GM10847 (cell line): ENCODE data around the gene EPB41L5.

Experiments
- POLR2A ChIP-seq: IDR thresholded peaks from 2 replicates; pipeline ENCODE4 v1.6.1; 2011; ENCODE audit not compliant: insufficient read length; ENCODE audit errors: extremely low read depth

EPB41L5 gene

DNA sequence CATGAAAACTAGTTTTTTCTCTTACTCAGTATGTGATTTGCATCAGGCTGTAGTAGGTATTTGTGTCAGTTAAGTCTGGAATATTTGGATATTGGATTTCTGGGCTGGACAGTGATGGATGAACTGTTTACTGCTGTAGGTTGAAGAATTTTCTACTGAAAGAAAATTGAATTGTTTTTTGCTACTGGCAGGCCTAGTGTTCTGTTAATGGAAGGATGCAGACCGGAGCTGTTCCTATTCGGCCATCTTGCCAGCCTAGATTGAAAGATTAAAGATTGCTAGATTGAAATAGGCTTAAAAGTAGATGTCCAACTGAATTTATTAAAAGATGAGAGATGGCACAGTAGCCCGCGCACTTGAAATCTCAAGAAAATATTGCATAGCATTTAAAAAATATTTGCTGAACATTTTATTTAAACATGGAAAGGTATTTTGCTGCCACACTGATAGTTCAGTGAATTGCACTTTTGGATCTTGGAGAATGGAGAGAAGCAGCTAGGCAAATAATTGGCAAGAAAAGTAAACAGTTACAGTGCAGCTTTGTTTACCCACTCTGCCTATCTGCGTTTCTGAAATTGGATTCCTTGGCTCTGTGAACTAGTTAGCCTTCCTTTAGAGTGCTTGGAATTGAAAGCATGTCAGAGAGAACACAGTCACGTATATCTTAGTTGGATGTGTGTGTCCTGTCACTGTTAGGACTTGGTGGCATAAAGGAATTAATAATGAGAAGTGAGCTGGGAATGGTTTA is 54.1 kb downstream of the EPB41L5 start:
- TF ChIP-seq POLR2A = no peak

DNA sequence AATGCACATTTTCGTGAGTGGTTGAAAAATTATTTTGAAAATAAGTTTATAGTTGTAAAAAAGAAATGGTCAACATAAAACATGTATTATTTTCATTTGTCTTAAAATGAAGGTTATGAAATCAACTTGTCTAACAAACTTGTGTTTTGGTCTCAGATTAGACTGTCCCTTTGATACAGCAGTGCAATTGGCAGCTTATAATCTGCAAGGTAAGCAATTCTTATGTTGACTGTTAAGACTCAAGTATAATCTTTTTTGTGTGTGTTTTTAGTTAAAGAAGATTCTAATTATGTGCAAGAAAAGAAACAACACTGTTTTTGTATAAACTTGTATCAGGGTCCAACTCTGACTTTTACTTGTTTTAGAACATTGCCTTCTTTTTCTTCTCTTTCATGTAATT is 62.7 kb downstream of the EPB41L5 start:
- no peak for TF ChIP-seq POLR2A

DNA sequence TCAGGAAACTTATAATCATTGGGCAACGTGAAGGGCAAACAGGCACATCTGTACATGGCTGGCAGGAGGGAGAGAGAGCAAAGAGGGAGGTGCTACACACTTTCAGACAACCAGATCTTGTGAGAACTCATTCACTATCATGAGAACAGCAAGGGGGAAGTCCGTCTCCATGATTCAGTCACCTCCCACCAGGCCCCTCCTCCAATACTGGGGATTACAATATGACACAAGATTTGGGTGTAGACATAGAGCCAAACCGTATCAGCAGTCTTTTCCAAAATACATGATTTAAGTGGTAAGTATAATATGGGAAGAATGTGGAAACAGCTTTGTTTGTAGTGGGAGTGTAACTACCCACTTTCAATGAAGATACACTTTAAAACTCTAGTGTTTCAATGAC is 65.0 kb downstream of the EPB41L5 start:
- TF ChIP-seq POLR2A = no peak

DNA sequence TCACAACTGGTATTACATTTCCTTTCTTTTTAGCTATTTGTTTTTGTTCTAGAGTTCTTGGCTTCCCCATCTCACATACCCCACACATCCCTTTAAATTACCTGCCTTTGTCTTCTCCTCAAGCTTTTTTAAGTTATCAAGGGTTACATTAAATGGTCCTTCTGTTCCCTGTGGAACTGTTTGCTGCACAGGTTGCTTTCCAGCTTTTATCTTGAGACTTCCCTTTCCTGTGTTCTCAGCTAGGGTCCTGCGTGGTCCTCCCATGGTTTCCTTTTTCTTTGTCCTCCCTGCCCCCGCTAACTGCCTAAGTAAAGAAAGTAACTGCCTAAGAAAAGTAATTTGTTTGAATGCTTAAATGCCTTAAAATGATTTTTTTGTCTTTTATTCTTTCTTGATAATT is 66.8 kb downstream of the EPB41L5 start:
- no peak for TF ChIP-seq POLR2A

DNA sequence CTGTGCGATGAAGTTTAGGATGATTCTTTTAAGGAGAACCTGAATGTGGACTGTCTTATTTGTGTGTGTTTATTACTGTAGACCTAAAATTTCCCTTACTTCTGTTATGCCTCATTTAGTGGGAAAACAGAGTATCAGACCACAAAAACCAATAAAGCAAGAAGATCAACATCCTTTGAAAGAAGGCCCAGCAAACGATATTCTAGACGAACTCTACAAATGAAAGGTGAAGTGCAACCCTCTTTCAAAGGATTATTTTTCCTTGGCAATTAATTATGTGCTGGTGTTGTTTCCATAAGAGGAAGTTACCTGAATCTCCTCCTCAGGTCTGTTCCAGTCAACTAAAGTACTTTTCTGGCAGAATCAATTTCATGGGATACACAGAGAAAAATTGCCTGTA is 78.6 kb downstream of the EPB41L5 start:
- no peak for TF ChIP-seq POLR2A

DNA sequence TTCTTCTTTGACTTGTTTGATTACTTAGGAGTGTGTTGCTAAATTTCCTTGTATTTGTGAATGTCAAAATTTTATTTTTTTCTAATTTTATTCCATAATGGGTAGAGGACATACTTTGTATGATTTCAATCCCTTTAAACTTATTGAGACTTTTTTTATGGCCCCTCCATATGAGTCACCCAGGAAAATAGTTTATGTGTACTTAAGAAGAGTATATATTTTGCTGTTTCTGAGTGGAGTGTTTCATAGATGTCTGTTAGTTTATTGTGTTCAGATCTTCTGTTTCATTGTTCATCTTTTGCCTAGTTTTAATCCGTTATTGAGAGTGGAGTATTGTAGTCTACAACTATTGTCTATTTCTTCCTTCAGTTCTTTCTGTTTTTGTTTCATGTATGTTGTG is 81.9 kb downstream of the EPB41L5 start:
- no peak for TF ChIP-seq POLR2A

DNA sequence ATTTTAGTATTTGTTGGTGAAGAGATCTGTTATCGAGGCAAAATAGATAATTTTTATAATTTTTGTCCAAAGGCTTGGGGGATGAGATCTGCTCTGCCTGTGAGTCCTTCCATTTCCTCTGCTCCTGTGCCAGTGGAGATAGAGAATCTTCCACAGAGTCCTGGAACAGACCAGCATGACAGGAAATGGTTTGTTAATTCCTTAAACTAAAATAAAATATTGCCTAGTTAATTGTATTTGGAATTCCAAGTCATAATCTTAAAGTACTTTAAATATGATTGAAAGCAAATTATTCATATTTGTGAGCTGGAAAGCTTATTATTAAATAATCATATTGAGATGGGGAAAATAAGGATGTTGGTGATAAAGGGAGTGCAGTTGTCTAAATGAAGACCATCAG is 87.8 kb downstream of the EPB41L5 start:
- TF ChIP-seq POLR2A = no peak

DNA sequence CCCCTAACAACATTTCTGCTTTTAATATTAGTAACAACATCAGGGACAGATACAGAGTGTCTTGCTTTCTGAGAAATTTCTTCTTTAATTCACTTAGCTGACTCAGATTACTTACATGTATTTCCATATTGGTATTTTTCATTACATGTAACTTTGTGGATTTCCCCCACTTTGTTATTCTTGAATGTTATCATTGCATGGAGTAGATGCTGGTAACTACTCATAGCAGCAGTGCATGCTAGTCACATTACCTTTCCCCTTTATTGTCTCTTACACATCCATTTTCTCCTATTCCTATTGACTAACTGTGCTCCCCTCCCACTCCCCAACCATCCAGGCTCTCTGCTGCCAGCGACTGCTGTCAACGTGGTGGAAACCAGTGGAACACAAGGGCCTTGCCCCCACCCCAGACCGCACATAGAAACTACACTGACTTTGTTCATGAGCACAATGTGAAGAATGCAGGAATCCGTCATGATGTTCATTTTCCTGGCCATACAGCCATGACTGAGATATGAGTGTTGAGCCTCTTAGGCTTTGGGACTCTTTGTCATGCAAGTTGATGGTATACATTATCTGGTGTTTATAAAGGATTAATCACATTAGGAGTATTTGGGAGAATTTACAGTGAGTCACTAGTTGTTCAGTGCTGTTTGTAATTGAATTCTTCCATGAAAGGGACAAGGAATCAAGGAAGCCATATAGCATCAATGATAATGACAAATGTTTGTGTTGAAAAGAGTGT is 91.0 kb downstream of the EPB41L5 start:
- no peak for TF ChIP-seq POLR2A

DNA sequence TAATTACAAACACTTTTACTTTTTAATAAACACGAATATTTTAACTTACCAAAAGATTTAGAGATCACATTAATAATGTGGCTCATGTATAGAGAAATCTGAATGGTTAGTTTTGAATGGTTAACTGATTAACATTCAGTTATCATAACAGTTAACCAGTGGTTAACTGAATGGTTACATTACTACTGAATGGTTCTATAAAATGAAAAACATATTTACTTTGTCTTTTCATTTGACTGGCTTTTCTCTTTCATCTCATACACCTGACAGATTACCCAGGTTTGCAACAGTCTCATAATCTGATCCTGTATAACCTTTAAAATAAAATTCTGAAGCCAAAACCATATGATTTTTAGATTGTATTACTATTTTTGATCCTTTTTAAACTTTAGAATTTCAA is 91.9 kb downstream of the EPB41L5 start:
- no peak for TF ChIP-seq POLR2A

DNA sequence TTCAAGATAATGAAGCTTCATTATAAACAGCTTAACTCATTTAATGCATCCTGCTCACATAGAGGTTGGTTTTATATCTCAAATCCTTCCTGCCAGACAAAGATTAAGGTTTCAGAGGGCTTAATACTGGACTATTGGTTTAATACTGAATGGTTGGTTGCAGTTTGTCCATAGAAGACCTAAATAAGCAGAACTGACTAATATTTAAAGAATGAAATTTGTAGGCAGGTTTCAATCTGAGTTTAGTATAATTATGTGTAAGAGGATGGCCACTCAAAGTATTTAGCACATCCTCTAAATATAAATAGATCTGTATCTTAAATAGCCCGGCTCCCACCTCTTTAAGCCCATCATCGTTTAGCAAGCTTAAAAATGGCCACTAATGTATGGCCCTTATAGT is 92.5 kb downstream of the EPB41L5 start:
- TF ChIP-seq POLR2A = no peak

DNA sequence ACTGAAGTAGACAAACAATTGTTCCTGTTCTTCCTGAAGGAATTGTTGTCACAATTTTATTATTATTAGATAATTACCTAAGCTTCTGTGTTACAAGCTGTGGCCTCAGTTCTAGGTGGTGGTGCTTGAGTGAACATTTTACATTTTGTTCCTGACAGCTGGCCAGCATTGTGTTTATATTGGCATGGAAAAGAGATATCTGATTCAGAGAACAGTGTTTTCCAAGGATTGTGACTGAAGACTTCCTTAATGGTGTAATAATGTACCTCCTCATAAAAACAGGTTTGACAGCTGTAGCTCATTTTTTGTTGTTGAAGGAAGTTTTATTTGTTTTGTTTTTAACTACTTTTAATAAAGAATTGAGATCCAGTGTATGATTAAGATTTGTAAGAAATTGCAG is 95.2 kb downstream of the EPB41L5 start:
- no peak for TF ChIP-seq POLR2A

DNA sequence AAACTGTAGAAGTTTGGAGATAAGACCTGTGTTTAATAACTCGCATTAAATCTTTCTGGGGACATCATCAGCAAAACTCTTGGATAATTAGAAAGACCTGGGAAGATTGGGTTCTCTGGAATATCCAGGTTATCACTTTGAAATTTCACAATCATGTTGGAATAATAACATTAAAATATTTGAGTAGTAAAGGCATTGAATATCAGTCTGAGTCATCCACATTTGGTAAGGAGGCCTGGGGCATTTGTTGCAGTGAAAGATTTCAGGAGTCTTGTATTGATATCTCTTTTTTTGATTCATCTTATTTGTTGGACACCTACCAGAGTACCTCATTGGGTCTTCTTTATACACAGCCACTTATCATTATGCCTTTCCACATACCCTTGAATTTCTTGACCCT is 95.9 kb downstream of the EPB41L5 start:
- no peak for TF ChIP-seq POLR2A

DNA sequence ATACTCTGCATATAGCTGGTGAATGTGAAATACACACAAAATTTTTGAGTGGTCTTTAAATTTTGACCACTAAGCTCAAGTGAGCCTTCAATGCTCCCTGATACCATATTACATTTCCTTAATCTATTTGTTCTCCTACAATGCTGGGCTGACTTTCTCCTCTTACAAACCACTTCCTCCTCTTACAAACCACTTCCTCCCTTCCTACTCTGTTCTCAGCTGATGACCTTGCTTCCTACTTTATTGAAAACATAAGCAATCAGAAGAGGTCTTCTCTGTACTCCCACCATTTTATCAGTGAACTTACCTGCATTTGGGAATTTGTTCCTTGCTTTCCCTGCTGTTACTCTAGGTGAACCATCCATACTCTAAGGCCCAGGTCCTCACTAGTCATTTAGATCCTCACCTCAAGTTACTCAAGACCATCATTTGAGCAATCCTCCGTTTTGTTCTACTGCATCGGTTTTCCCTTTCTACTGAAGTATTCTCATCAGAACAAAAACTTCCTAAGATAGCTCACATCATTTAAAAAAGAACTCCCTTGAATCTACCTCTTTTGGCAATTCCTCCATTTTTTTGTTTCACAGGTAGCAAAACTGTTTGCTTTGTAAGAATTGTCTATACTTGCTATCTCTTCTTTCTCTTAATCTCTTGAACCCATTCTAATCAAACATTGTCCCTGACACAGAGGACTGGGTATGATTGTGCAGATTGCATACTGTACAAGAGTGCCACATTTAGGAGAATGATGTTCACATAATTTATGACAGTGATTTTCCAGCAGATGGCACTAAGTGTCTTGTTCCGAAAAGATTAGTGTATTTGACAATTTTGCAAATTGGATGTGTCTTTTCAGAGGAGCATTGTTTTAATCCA is 96.5 kb downstream of the EPB41L5 start:
- TF ChIP-seq POLR2A = no peak

DNA sequence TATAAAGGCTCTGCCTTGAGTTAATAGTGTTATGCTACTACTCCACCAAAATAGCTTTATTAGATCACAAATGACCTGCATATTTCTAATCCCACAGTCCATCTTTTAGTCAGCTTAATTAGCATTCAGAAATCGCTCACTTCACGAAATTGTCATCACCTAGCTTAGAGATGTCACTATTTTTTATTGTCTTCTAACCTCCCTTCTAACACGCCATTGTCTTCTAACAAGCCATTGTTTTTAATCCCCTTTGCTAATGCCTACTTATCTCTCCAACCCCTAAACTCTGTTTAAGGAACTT is 97.1 kb downstream of the EPB41L5 start:
- TF ChIP-seq POLR2A = no peak

DNA sequence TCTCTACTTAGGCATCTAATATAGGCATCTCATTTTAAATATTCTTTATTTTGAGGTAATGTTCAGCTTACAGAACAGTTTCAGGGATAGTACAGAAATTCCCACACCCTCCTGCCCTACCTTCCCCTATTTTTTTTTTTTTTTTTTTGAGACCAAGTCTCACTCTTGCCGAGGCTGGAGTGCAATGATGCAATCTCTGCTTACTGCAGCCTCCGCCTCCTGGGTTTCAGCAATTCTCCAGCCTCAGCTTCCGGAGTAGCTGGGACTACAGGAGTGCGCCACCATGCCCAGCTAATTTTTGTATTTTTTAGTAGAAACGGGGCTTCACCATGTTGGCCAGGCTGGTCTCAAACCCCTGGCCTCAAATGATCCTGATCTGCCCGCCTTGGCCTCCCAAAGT is 97.6 kb downstream of the EPB41L5 start:
- TF ChIP-seq POLR2A = no peak

DNA sequence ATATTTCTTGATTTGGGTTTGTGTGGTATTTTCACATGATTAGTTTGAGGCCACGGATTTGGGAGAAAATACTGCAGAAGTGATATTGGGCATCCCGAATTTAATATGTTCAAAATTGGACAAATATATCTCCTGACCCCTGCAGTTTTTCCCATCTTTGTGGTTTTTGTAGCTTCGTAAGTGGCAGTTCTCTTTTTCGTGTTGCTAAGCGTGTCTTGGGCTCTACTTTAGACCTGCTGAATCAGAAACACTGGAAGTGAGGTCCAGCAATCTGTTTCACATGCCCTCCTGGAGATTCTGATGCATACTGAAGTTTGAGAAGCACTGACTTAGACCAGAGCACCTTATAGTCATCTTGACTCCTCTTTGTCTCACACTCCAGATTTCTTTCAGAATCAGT is 98.3 kb downstream of the EPB41L5 start:
- TF ChIP-seq POLR2A = no peak

DNA sequence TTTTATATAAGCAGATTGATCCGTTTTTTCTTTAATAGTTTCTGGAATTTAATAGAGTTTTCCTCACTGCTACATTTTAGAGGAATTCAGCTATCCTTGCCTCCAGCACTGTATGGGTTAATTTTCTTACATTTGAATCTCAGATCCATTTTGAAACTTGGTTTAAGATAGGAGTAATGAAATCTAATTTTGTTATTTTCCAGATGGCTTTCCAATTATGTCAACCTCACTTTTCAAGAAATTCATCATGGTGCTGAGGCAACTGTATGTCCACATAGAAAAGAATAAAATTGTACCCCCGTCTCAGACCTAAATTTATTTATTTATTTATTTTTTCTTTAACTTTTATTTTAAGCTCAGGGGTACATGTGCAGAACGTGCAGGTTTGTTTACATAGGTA is 105.1 kb downstream of the EPB41L5 start:
- no peak for TF ChIP-seq POLR2A

DNA sequence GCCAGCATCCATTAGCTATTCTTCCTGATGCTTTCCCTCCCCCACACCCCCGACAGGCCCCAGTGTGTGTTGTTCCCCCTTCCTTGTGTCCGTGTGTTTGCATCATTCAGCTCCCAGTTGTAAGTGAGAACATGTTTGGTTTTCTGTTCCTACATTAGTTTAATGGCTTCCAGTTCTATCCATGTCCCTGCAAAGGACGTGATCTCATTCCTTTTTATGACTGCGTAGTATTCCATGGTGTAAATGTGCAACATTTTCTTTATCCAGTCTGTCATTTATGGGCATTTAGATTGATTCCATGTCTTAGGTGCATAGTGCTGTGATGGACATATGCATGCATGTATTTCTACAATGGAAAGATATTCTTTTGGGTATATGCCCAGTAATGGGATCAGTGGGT is 105.6 kb downstream of the EPB41L5 start:
- no peak for TF ChIP-seq POLR2A
